ENCODE measurements around the gene USP15.

DNA sequence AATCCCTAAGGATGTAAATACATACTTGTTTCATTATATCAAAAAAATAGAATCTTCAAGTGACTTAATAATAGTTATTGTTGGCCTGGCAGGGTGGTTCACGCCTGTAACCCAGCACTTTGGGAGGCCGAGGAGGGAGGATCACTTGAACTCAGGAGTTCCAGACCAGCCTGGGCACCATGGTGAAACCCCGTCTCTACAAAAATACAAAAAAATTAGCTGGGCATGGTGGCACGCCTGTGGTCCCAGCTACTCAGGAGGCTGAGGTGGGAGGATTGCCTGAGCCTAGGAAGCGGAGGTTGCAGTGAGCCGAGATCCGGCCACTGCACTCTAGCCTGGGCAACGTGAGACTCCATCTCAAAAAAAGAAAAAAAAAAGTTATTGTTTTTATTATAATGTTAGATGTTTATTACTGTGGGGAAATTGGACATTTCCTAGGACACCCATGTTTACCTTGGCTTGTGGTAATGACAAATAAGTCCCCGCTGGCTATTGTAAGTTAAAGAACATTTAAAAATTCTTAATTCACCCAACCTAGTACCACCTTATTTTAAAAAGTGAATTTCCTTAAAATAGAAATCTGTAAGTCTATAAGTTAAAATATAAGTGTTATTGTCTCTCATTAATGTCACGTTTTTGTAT lies 1.8 kb downstream of the USP15 start:
- TF ChIP-seq, protein P1, sequence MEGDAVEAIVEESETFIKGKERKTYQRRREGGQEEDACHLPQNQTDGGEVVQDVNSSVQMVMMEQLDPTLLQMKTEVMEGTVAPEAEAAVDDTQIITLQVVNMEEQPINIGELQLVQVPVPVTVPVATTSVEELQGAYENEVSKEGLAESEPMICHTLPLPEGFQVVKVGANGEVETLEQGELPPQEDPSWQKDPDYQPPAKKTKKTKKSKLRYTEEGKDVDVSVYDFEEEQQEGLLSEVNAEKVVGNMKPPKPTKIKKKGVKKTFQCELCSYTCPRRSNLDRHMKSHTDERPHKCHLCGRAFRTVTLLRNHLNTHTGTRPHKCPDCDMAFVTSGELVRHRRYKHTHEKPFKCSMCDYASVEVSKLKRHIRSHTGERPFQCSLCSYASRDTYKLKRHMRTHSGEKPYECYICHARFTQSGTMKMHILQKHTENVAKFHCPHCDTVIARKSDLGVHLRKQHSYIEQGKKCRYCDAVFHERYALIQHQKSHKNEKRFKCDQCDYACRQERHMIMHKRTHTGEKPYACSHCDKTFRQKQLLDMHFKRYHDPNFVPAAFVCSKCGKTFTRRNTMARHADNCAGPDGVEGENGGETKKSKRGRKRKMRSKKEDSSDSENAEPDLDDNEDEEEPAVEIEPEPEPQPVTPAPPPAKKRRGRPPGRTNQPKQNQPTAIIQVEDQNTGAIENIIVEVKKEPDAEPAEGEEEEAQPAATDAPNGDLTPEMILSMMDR (IDR thresholded peaks at IDR 0.05): no peak
- TF ChIP-seq POLR2A (IDR thresholded peaks at IDR 0.05): no peak
- no peak for TF ChIP-seq EP300 (IDR thresholded peaks at IDR 0.05)

All from tibial nerve (tissue), 4 donors.